GM20431 (cell line): ENCODE results near the gene PACSIN3.

Experiments
- in situ Hi-C: fragments of 300-500 bp; cut with MseI, MboI; formaldehyde crosslinking; loops from one replicate; pipeline ENCODE4 v1.15.0; 2020; ENCODE audit warnings: low sequenced_read_pairs; ENCODE audit not compliant: unreplicated experiment

Gene PACSIN3

GRCh38 chr11:47177846-47178245 is 8.4 kb downstream of the PACSIN3 start:
- in situ Hi-C loops = no loop called here

DNA sequence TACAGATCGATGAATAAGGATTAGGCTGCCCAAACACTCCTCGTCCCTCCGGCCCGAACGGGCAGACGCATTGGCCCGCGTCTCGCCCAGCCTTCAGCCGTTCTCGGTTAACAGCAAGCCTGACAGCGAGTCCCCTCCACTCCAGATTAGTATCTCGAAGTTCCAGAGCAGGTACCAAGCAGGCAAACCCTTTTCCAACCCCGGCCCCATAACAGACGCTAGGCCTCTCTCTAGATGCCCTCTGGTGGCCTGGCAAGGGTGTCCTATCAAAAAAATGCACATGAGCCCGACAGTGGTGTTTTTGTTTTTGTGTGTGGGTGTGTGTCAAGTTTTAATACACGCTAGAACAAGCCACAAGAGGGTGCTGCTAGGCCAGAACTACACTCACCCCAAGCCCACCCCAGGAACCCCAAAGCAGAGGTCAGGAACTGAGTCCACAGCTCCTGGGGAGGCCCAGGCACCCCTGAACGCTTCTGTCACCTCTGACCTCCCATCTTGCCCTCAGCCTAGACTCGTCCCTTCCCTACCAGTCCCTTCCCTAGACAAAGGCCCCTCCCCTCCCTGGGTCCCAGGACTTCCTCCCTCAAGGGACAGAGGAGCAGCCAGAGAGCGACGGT is 8.9 kb downstream of the PACSIN3 start:
- in situ Hi-C loops = no loop called here

- in situ Hi-C loops = no loop called here
Observed at GRCh38 chr11:47176328-47177228, 9.7 kb downstream of the PACSIN3 start, which contains the start of gene ARFGAP2. TSS of gene ARFGAP2 (minus strand) at chr11:47176879. CDS start at chr11:47176853, 26 bp downstream.

DNA sequence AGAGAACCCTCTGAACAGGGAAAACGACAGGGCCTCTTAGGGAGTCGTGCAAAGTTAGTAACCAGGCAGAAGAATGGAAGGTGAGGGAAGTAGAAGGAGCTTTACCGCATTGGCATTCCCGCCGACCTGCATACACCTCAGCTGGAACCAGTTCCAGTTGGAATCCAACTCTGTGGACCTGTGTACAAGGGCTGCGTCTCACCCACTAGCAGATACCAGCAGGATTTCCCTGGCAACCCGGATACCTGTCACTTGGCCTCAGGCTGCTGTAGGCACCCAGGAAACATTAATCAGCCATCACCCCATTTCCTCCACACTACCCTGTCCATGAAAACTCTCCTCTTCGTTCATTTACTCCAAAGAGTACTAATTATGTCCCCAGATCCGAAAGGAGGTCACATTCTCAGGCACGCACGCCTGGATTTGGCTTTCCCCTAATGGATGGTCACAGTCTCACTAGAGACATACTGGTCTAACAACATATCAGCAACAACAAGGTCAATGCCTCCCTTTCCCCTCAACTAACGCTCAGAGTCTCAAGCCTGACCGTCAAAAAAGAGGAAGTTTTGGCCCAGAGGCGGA is 10.4 kb downstream of the PACSIN3 start:
- in situ Hi-C loops = no loop called here

- in situ Hi-C loops = no loop called here
Observed at GRCh38 chr11:47172740-47173336, 13.4 kb downstream of the PACSIN3 start.

- in situ Hi-C loops = no loop called here
Observed at GRCh38 chr11:47171856-47172255, 14.4 kb downstream of the PACSIN3 start.

DNA sequence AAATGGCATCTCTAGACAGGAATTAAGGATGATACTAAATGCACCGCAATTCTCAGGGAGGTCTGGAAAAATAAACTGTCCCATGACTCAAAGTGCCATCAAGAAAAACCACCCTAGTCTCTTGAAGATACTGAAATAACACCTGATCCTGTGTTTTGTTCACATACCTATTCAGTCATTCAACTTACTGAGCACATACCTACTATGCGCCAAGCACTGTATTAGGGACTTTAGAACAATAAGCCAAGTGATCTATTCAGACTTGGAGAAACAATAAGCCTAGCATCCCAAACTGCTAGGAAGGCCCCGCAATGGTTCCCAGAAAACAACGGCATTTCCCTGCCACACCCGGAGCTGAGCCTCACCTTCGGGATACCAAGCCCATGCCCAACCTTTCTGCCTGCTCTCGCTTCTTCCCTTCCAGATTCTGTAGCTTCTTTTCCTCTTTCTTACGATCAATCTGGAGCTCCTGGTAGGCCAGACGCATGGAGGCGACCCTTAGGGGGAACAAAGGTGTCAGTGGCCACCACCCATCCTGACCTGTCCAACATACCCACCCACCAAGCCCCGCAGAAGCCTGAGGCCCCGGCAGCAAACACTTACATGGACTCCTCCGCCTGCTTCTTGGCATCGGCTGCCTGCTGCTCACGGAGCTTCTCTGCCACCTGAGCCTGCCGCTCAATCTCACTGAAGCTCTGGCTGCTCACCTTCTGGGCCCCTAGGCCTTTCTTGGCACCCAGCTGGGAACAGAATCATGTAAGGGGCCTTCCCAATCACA is 15.0 kb downstream of the PACSIN3 start:
- in situ Hi-C loops = no loop called here

GRCh38 chr11:47166368-47166767 is 19.9 kb downstream of the PACSIN3 start:
- in situ Hi-C loops = no loop called here

DNA sequence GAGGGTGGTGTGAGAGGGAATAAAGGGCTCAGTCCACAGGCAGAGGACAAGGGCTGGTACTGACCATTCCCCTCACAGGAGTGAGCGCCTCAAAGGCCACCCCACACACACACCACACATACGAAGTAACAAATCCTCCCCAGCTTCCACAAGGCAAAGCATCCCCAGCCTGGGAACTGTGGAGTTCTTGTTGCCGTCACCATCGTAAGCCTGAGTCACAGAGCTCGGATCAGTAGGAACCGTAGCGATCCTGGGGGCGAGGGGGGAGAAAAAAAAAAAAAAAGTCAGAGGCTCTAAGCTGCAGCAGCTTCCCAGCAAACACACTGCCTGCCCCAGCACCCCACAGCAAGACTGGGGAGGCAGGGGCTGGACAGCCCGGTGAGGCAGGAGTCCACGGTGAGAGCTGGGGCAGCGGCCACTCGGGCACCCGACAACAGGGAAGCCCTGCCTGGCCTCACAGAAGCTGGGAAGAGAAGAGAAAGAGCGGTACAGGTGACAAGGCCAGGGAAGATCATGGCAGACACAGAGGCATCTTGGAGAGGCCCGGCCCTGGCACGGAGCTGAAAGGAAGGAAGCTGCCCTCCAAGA is 20.9 kb downstream of the PACSIN3 start:
- in situ Hi-C loops = no loop called here

DNA sequence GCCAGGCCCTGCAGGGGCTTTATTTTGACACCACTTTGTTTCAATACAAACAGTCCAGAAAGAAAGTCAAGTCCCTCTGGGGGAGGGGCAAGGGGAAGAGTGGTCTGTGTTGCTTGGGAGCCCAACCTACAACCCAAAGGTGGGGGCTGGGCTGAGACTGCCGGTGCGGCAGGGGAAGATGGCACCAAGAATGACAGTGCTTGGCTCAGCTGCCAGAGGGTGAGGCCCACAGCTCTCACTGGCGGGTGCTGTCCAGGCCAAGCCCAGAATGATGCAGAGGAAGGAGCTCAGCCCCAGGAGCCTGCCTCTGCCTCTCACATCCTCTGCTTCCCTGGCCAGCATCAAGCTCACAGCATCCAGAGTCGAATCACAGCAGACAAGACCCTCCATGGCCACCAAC is 21.9 kb downstream of the PACSIN3 start:
- in situ Hi-C loops = no loop called here

GRCh38 chr11:47163898-47164297 is 22.3 kb downstream of the PACSIN3 start:
- in situ Hi-C loops = no loop called here

DNA sequence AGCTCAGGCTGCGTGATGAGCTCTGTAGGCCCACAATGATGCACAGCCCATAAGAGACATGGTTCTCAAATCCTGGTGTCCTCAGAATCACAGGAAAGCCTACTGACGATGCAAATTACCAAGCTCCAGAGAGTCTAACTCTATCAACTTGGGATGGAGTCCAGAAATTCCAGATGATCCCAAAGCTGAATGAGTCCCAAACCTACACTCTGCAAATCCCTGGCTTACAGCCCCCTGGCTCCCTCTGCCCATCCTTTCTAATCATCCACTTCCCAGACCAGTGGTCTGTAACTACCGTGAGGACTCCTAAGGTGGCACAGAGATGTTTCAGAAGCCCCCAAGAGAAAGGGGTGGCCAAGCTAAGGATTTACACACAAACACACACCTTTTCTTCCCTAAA is 23.0 kb downstream of the PACSIN3 start:
- in situ Hi-C loops = no loop called here

- in situ Hi-C loops = no loop called here
Observed at GRCh38 chr11:47162426-47162825, 23.8 kb downstream of the PACSIN3 start.

DNA sequence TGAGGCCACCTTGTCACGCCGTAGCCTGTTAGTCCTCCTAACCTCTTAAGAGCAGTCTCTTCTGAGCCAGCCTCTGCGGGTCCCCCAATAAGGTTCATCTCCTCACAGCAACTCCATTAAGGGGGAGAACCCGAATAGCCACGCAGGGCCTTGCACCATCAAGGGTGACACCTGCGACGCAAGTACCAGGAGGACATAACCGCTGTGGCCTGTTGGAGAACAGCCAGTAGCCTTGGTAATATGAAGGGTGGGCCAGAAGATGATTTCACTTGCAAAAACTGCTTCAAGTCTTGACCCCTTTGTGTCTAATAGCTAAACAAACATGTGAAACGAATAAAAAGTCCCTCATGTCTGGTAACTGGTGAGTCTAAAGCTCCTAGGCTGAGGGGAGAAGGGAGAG is 24.3 kb downstream of the PACSIN3 start:
- in situ Hi-C loops = no loop called here

DNA sequence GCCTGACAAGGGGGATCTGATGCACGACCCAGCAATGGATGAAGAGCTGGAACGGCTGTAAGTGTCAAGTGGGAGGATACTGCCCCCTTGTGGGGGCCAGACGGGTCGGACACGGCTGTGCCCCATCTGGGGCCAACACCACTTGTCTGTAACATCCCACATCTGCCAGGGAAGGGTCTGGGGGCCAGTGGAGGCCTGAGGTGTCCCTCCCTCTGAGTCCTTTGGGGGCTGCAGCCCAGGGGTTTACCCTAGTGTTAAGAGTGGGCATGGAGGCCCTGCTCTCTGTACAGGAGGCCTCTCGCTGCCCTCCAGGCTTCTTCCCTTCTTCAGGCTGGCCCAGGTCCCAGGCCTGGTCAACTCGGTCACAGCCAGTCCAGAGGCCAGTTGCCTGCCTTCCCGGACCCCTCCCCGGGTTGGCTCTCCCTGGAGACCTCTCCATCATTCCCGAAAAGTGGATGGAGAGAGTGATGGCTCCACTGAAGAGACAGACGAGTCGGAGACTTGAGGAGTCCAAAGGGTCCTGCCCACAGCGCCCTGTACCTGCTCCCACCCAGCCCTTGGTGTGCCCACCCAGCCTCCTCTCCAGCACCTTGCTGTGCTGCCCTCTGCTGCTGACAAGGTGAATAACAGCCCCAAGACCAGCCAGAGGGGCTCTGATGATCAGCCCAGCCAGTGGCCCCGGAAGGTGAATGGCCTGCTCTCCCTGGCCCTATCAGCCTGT is 24.9 kb downstream of the PACSIN3 start:
- in situ Hi-C loops = no loop called here

DNA sequence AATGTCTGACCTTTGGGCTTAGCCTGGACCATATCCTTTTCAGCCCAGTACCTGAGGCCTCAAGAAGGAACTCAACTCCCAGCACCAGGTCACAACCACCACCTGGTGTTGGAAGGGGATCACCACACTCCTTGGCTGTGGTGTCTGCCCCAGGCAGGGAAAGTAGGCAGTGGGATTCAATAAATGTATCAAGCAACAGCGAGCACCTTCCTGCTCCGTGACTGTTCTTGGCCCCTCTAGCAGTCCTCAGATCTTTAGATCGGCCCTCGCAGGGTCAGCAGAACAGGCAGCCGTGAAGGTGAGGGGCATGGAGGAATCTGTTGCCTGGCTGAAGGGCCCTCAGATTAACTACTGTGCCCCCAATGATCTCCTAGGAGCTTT is 25.5 kb downstream of the PACSIN3 start:
- in situ Hi-C loops = no loop called here

DNA sequence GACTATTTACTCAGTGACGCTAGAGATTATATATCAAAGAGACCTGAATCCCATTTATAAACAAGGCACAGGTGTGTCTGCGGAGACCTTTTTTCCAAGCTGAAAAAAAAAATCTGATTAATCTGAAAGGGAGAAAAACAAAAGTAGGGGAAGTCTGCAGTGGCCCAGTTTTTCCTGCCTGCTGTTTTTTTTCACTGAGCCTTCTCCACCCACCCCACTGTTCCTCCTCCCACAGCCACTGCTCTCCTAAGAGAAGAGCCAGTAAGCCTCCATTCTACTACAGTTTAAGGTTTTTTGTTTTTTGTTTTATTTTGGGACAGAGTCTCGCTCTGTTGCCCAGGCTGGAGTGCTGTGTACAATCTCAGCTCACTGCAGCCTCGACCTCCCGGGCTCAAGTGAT is 28.0 kb downstream of the PACSIN3 start:
- in situ Hi-C loops = loop anchor here (10.0 kb wide), 1 partner anchor 273 kb away; no protein-coding TSS in a partner anchor

- in situ Hi-C loops = loop anchor here (10.0 kb wide), 1 partner anchor 273 kb away; no protein-coding TSS in a partner anchor
Observed at GRCh38 chr11:47157805-47158204, 28.4 kb downstream of the PACSIN3 start.

DNA sequence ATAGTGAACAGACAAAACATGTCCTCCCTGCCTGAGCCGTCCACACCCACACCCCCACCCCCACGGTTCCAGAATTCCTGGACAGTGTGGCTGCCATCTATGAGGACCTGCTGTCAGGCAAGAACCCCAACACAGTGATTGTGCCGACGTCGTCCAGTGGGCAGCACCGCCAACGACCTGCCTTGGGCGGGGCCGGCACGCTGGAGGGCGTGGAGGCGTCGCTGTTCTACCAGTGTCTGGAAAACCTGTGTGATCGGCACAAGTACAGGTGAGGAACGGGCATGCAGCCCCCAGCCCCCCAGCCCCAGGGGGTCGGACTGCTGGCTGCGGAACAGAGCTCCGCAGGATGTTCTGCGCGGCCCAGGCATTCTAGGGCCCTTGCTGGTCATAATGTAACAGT is 29.3 kb downstream of the PACSIN3 start:
- in situ Hi-C loops = loop anchor here (10.0 kb wide), 1 partner anchor 272 kb away; no protein-coding TSS in a partner anchor
